ENCODE data around the gene RAB6B. TPM values are rescaled to one million over a fixed set of nuclear protein-coding genes. Genes with fewer than 3 reads are reported as not detected.

RAB6B gene
- total RNA-seq, 6 experiments from 2014 or later, result 0.09 to 0.60 (median 0.36) TPM

DNA sequence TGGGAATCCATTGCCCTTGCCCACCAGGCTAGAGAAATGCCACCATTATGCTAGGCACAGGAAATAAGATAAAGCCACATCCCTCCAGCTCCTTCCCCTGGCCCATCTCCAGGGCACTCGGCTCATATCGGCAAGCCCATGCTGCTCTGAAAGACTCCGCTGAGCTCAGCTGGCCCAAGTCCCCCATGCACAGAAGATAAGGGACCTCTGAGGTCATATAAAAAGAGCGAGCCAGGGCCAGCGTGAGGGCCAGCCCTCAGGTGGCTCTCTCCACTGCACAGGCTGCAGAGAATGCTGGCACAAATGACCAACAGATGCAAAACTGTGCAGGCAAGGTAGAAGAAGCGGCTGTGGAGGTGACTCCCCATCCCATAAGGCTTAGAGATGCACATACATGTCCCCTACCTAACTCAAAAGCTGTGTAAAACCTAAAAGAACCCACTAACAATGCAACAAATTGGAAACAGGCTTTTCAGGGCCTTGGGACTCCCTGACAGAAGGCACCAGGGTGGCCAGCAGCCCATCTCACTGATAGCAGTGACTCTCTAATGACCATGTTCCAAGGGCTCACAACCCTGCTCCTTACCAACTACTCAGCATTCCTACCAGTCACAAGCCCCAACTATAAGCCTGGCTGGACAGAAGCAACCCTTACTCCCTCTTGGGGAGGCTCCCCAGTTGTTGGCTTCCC, 3.0 kb downstream of the RAB6B start:
- Histone ChIP-seq H3K36me3 (no peaks in the 10 kb centered on the region), H3K9me3 (no peaks in the 10 kb centered on the region), H3K27me3 (peaks cover 0 to 4% of the 10 kb centered on the region in 2 donors), H3K27ac (no peak overlapping the region), H3K4me1 (peaks cover 0 to 13% (median 0%) of the 10 kb centered on the region in 4 donors), H3K4me3 (no peak overlapping the region)
- ATAC-seq, result no peak
- TF ChIP-seq POLR2A (IDR thresholded peaks at IDR 0.05) (no peak), CTCF (IDR thresholded peaks at IDR 0.05) (no peak)
- intact Hi-C loops (cut with DNase I), result no loop called here
- 51% methylated on average over 4 of the region's 6 CpGs for WGBS (ENCODE audit: insufficient coverage, low coverage, low lambda C conversion rate, missing lambda C conversion rate)
- no peak for DNase-seq

DNA sequence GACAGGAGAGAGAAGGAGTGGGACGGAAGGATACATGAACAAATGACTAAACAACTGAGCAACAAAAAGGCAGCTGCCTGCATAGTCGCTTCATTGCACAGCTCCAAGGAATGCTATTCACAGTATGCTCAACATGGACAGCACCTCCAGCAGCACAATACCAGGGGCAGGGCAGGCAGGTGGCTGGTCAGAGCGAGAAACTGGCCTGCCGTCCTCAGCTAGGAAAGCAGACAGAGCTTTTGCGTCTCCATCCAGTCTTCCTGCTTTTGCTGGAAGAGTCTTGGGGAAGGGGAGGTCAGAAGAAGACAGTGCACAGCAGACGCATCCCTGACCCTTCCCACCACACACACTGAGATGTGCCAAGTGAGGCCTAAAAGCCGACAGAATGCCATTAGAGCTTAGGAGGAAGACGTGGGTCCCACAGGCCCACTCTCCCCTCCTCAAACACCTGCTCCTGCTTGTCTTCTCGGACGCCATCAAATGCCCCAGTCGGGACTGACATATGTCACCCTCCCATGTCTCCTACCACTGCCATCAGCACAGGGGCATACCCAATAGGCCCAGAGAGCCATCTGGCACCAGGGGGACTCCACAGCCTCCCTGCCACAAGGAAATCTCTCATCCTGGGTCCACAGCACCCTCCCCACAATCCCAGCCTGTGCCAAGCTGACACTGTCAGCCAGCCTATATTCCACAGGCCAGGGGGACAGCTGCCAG, 3.9 kb downstream of the RAB6B start:
- Histone ChIP-seq H3K27me3 (peaks cover 0 to 4% of the 10 kb centered on the region in 2 donors), H3K4me3 (no peak overlapping the region), H3K36me3 (no peaks in the 10 kb centered on the region), H3K4me1 (peaks cover 0 to 13% (median 0%) of the 10 kb centered on the region in 4 donors), H3K27ac (no peak overlapping the region), H3K9me3 (no peaks in the 10 kb centered on the region)
- DNase-seq (no peak), ATAC-seq (no peak)
- TF ChIP-seq CTCF (IDR thresholded peaks at IDR 0.05) (no peak), POLR2A (IDR thresholded peaks at IDR 0.05) (no peak)
- intact Hi-C loops (cut with DNase I), result no loop called here
- 63% methylated on average over 2 of the region's 11 CpGs for WGBS (ENCODE audit: insufficient coverage, low coverage, low lambda C conversion rate, missing lambda C conversion rate)

DNA sequence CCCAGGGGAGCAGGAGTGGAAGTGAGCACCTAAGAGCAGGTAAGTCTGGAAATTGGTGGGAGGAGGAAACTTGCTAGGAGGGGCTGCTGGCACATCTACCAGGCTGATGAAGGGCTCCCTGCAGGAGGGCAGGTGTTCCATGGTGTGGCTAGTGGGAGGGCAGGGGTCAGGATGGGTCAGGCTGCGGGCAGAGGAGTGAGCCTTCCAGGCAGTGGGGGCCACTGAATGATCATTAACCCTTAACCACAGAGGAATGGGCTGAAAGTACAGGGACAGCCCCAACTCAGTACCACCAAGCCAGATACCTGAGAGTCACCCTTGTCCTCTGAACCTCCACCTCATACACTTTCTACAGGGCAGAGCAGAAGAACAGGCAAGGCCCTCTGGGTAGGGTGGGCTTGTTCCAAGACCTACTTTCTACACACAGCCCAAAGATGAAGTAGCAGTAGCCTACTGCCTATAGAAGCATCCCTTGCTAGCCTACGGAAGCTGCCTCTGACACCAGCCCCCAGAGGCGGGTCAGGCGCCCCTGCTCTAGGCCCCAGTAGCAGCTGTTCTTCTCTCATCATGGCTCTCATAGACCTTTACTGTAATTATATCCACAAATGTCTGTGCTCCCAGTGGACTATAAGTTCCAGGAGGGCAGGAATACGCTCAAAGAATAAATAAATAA, 4.6 kb downstream of the RAB6B start:
- no peak overlapping the region for H3K27ac ChIP-seq
- H3K9me3 ChIP-seq, result no peaks in the 10 kb centered on the region
- TF ChIP-seq CTCF (IDR thresholded peaks at IDR 0.05), result no peak
- no peak for TF ChIP-seq POLR2A (IDR thresholded peaks at IDR 0.05)
- H3K4me3 ChIP-seq, result no peak overlapping the region
- ATAC-seq (no peak), DNase-seq (no peak)
- WGBS (ENCODE audit: insufficient coverage, low coverage, low lambda C conversion rate, missing lambda C conversion rate), result 87% methylated on average over 4 of the region's 5 CpGs
- intact Hi-C loops (cut with DNase I), result no loop called here
- peaks cover 0 to 12% (median 0%) of the 10 kb centered on the region in 4 donors for H3K4me1 ChIP-seq
- H3K27me3 ChIP-seq, result peaks cover 0 to 4% of the 10 kb centered on the region in 2 donors
- no peaks in the 10 kb centered on the region for H3K36me3 ChIP-seq

- no peaks in the 10 kb centered on the region for H3K9me3 ChIP-seq
- H3K27ac ChIP-seq, result no peak overlapping the region
- WGBS (ENCODE audit: insufficient coverage, low coverage, low lambda C conversion rate, missing lambda C conversion rate), result 93% methylated on average over 2 of the region's 2 CpGs
- ATAC-seq, result no peak
- TF ChIP-seq CTCF (IDR thresholded peaks at IDR 0.05) (no peak), POLR2A (IDR thresholded peaks at IDR 0.05) (no peak)
- intact Hi-C loops (cut with DNase I), result no loop called here
- peaks cover 0 to 4% of the 10 kb centered on the region in 2 donors for H3K27me3 ChIP-seq
- peaks cover 0 to 6% (median 0%) of the 10 kb centered on the region in 4 donors for H3K4me1 ChIP-seq
- no peaks in the 10 kb centered on the region for H3K36me3 ChIP-seq
- no peak overlapping the region for H3K4me3 ChIP-seq
- no peak for DNase-seq
These were observed 5.6 kb downstream of the RAB6B start for GRCh38 chr3:133890037-133890436.

Measured in right lobe of liver (tissue), 6 donors.